ENCODE measurements around the gene PSMA4.
A peak's percentile ranks its signal among the peaks of the same experiment; 100 is the strongest.
"Not testable (repeated sequence)": the region's sequence is repeated elsewhere in the genome, so short reads cannot be mapped to it uniquely, and the experiment has no call there.

Gene PSMA4

GRCh38 chr15:78551902-78552301 lies 11.7 kb downstream of the PSMA4 start:
- no peak for DNase-seq (ENCODE audit: low read depth in 2 of 2)

GRCh38 chr15:78552597-78552996 lies 12.4 kb downstream of the PSMA4 start:
- no peak for DNase-seq (ENCODE audit: low read depth in 2 of 2)

- not testable (repeated sequence) for DNase-seq (ENCODE audit: low read depth in 2 of 2)
These were observed 20.0 kb downstream of the PSMA4 start for GRCh38 chr15:78560201-78560600.

- DNase-seq (ENCODE audit: low read depth in 2 of 2) = no peak
These were observed 21.2 kb downstream of the PSMA4 start for GRCh38 chr15:78561490-78561889.

GRCh38 chr15:78563092-78563491 lies 22.8 kb downstream of the PSMA4 start:
- no peak for DNase-seq (ENCODE audit: low read depth in 2 of 2)

- DNase-seq (ENCODE audit: low read depth in 2 of 2) = no peak
These were observed 24.5 kb downstream of the PSMA4 start for GRCh38 chr15:78564743-78565096.

GRCh38 chr15:78565097-78565950 lies 25.1 kb downstream of the PSMA4 start, which contains the start of gene CHRNA5:
TSS of gene CHRNA5 (plus strand) at chr15:78565520. CDS start at chr15:78565720, 200 bp downstream.
- DNase-seq (ENCODE audit: low read depth in 2 of 2) = peak; percentile 42 to 44

GRCh38 chr15:78565951-78566774 lies 25.9 kb downstream of the PSMA4 start:
- DNase-seq (ENCODE audit: low read depth in 2 of 2) = no peak

GRCh38 chr15:78567531-78567930 lies 27.3 kb downstream of the PSMA4 start:
- no peak for DNase-seq (ENCODE audit: low read depth in 2 of 2)

GRCh38 chr15:78570710-78571109 lies 30.5 kb downstream of the PSMA4 start:
- DNase-seq (ENCODE audit: low read depth in 2 of 2) = no peak

- DNase-seq (ENCODE audit: low read depth in 2 of 2) = no peak
These were observed 31.1 kb downstream of the PSMA4 start for GRCh38 chr15:78571382-78571781.

GRCh38 chr15:78573416-78573815 lies 33.2 kb downstream of the PSMA4 start:
- no peak for DNase-seq (ENCODE audit: low read depth in 2 of 2)

GRCh38 chr15:78574944-78575343 lies 34.7 kb downstream of the PSMA4 start:
- DNase-seq (ENCODE audit: low read depth in 2 of 2) = no peak

- no peak for DNase-seq (ENCODE audit: low read depth in 2 of 2)
These were observed 57.3 kb downstream of the PSMA4 start for GRCh38 chr15:78597583-78597982.

- no peak for DNase-seq (ENCODE audit: low read depth in 2 of 2)
These were observed 58.1 kb downstream of the PSMA4 start for GRCh38 chr15:78598348-78598747.

GRCh38 chr15:78599189-78599588 lies 58.9 kb downstream of the PSMA4 start:
- no peak for DNase-seq (ENCODE audit: low read depth in 2 of 2)
